Colonic mucosa (tissue), 4 donors: ENCODE results near the gene PRKN. TPM values are rescaled to one million over a fixed set of nuclear protein-coding genes. Genes with fewer than 3 reads are reported as not detected.

Experiments used
- DNase-seq: peaks from one replicate; pipeline ENCODE4 v3.0.0-alpha.2; 2020
- H3K27ac ChIP-seq: fragments of 200-600 bp; one replicate; pipeline ENCODE4 v1.8.0; 2021
- H3K27me3 ChIP-seq: fragments of 200-600 bp; one replicate; pipeline ENCODE4 v1.8.0; 2021
- H3K36me3 ChIP-seq: fragments of 200-600 bp; one replicate; pipeline ENCODE4 v1.8.0; 2021
- H3K4me1 ChIP-seq: fragments of 200-600 bp; one replicate; pipeline ENCODE4 v1.8.0; 2021; ENCODE audit warnings: mild to moderate bottlenecking
- H3K4me3 ChIP-seq: fragments of 200-600 bp; one replicate; pipeline ENCODE4 v1.8.0; 2021
- H3K9ac ChIP-seq, 2 donors: one replicate each; pipeline ENCODE4 v1.7.0; 2013; ENCODE audit warnings: control low read depth in 2 of 2, low read depth in 2 of 2, low read length in 2 of 2
- H3K9me3 ChIP-seq: fragments of 200-600 bp; one replicate; pipeline ENCODE4 v1.8.0; 2021
- CTCF ChIP-seq: fragments of 200-600 bp; IDR thresholded peaks from one replicate; pipeline ENCODE4 v1.8.0; 2022; ENCODE audit warnings: antibody characterized with exemption, mild to moderate bottlenecking
- intact Hi-C: fragments of 100-400 bp; cut with DNase I; formaldehyde crosslinking; loops from one replicate; pipeline ENCODE4 v1.14.1; 2022
- total RNA-seq, 2 donors: library from RNA; stranded (reverse); fragmentation: NEBNext Ultra II Directional in 1 of 2; extraction: Animal tissue kit (Norgen Biotek cat#: 25700) in 1 of 2; gene quantifications; one replicate each; pipeline ENCODE4 v1.2.1, GENCODE V29; 2021
- donor health status: healthy.
- donor health status: DM: no; HTN: no; CAD: no.
- donor health status: DM: no; HTN: no; CAD: no.

Gene PRKN
- total RNA-seq, 2 donors from 2014 or later: 3.7 to 8.1 TPM

- H3K36me3 ChIP-seq: no peaks in the 10 kb centered on the region
These were observed 1343.6 kb downstream of the PRKN start for GRCh38 chr6:161383951-161384350.

GRCh38 chr6:161379834-161380582 is 1347.6 kb downstream of the PRKN start:
- H3K4me3 ChIP-seq: no peak overlapping the region
- intact Hi-C loops: no loop called here
- TF ChIP-seq CTCF: no peak

More at GRCh38 chr6:161383951-161384350, 1343.6 kb downstream of the PRKN start:
- Histone ChIP-seq H3K27me3 (no peaks in the 10 kb centered on the region), H3K9me3 (no peaks in the 10 kb centered on the region), H3K4me1 (no peaks in the 10 kb centered on the region), H3K27ac (no peak overlapping the region), H3K4me3 (no peak overlapping the region), H3K9ac (no peak overlapping the region)
- intact Hi-C loops: no loop called here
- no peak for DNase-seq
- no peak for TF ChIP-seq CTCF

GRCh38 chr6:161378115-161378514 is 1349.5 kb downstream of the PRKN start:
- Histone ChIP-seq H3K4me1 (peaks cover 3% of the 10 kb centered on the region), H3K36me3 (no peaks in the 10 kb centered on the region), H3K27ac (no peak overlapping the region), H3K9me3 (no peaks in the 10 kb centered on the region), H3K27me3 (no peaks in the 10 kb centered on the region), H3K9ac (no peak overlapping the region), H3K4me3 (no peak overlapping the region)
- no peak for TF ChIP-seq CTCF
- no peak for DNase-seq
- intact Hi-C loops: no loop called here

More at GRCh38 chr6:161379834-161380582, 1347.6 kb downstream of the PRKN start:
- H3K27me3 ChIP-seq: no peaks in the 10 kb centered on the region
- H3K4me1 ChIP-seq: peaks cover 2% of the 10 kb centered on the region
- no peak for DNase-seq
- no peak overlapping the region for H3K9ac ChIP-seq
- H3K9me3 ChIP-seq: no peaks in the 10 kb centered on the region
- H3K27ac ChIP-seq: no peak overlapping the region
- H3K36me3 ChIP-seq: no peaks in the 10 kb centered on the region

- no peak for TF ChIP-seq CTCF
- no peak overlapping the region for H3K27ac ChIP-seq
- H3K9me3 ChIP-seq: no peaks in the 10 kb centered on the region
- H3K9ac ChIP-seq: no peak overlapping the region
- no peaks in the 10 kb centered on the region for H3K27me3 ChIP-seq
- H3K4me1 ChIP-seq: peaks cover 3% of the 10 kb centered on the region
- no peaks in the 10 kb centered on the region for H3K36me3 ChIP-seq
- intact Hi-C loops: no loop called here
- H3K4me3 ChIP-seq: no peak overlapping the region
- no peak for DNase-seq
These were observed 1350.5 kb downstream of the PRKN start for GRCh38 chr6:161377116-161377515.

- no peak for DNase-seq
- Histone ChIP-seq H3K27me3 (no peaks in the 10 kb centered on the region), H3K4me3 (no peak overlapping the region), H3K4me1 (peaks cover 3% of the 10 kb centered on the region), H3K9me3 (no peaks in the 10 kb centered on the region), H3K9ac (no peak overlapping the region), H3K36me3 (no peaks in the 10 kb centered on the region), H3K27ac (no peak overlapping the region)
- intact Hi-C loops: no loop called here
- no peak for TF ChIP-seq CTCF
These were observed 1351.2 kb downstream of the PRKN start for GRCh38 chr6:161376367-161376766.
